ENCODE measurements around the gene ESPL1. TPM values are rescaled to one million over a fixed set of nuclear protein-coding genes. Genes with fewer than 3 reads are reported as not detected.

Gene ESPL1
- polyA plus RNA-seq (2011; rRNA removed) (10.0 and 11.8 TPM in 2 replicates), polyA plus RNA-seq (2017; fragmentation: RNase III; extraction: RNeasy Plus Mini Kit Qiagen cat#74134 plus additional on column Dnase treatment) (15.2 to 16.5 TPM (median 15.5 TPM) in 3 replicates), polyA minus RNA-seq (2011; rRNA and poly(A)+ RNA removed) (21.4 and 25.6 TPM in 2 replicates)
- polyA plus RNA-seq (2012; cell fraction: cytosol; rRNA removed) = 22.4 and 27.6 TPM in 2 replicates
- polyA plus RNA-seq (2012; cell fraction: nucleus; rRNA removed) = 121 and 130 TPM in 2 replicates

DNA sequence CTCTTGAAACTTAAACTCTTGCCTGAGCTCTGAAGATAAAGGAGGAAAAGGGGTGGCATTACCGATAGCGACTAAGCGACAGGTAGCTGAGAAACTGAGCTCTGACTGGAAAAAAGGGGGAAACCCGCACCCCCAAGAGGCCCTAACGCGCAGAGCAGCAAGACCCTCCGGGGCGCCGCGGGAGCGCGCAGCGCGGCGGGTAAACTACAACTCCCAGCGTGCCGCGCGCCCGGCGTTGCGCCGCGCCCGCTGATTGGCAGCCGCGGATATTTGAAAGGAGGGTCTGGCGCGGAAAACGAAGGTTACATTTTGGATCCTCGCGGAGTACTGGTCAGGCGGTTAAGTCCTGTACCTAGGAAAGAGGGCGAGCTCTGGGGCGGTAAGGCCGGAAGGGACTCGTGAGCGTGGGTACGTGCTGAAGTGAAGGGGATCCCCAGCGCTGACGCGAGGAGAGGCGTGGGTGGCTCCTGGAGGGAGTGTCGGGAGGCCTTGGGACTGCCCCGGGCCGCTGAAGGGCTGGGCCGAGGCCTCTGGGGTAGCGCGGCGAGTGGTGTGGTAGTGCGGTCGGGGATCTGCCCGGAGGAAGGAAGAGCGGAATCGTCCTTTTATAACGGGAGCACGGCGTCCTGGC is at the start of gene ESPL1:
Gene ESPL1, plus strand, starts transcription at position 301 of the 631 bp plus-strand sequence. CDS start 468 bp downstream, outside the sequence.
- peak within 1 kb of the TSS; percentile 75 to 90 for H3K27ac ChIP-seq
- DNase-seq (ENCODE audit: low read depth in 1 of 2, low spot score in 1 of 2) (peak; percentile 82 to 92), ATAC-seq (peak; percentile 92 to 94), FAIRE-seq (no peak)
- ChIA-PET POLR2A (interaction anchor here (0.9 to 3.0 kb wide), 5 partner anchors 15 to 53 kb away, joined by 3 to 10 read pairs (median 5); partner anchors contain the start of genes AAAS and PFDN5), CTCF (interaction anchor here (0.6 to 11.8 kb wide), 21 partner anchors 10 to 984 kb away, joined by 3 to 190 read pairs (median 5); partner anchors contain the start of gene AAAS)
- H3K4me3 ChIP-seq = peak within 1 kb of the TSS; percentile 65
- TF ChIP-seq JUN (IDR thresholded peaks at IDR 0.05) (peak in 1 of 2 experiments; percentile 58; a peak in 1 of 5 replicates), PHF8 (IDR thresholded peaks at IDR 0.05; ENCODE audit: borderline replicate concordance, low read depth) (peak; percentile 30; the same call in 1 of the 2 replicates), HDAC2 (IDR thresholded peaks at IDR 0.05) (peak; percentile 62; the same call in 1 of the 2 replicates), SMC3 (IDR thresholded peaks at IDR 0.05) (peak; percentile 44; the same call in 2 of the 3 replicates), RAD21 (conservative IDR thresholded peaks at IDR 0.05 in 1 of 2, IDR thresholded peaks at IDR 0.05 in 1 of 2) (peak; percentile 41 to 47; a peak in 3 of 5 replicates), JUNB (IDR thresholded peaks at IDR 0.05) (no peak), FOSB (CRISPR knock-in tag; IDR thresholded peaks at IDR 0.05) (no peak), RFX5 (IDR thresholded peaks at IDR 0.05) (no peak), KDM5A (IDR thresholded peaks at IDR 0.05) (peak; percentile 51; the same call in 1 of the 2 replicates)
- TF ChIP-seq, protein P1, sequence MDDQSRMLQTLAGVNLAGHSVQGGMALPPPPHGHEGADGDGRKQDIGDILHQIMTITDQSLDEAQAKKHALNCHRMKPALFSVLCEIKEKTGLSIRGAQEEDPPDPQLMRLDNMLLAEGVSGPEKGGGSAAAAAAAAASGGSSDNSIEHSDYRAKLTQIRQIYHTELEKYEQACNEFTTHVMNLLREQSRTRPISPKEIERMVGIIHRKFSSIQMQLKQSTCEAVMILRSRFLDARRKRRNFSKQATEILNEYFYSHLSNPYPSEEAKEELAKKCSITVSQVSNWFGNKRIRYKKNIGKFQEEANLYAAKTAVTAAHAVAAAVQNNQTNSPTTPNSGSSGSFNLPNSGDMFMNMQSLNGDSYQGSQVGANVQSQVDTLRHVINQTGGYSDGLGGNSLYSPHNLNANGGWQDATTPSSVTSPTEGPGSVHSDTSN (IDR thresholded peaks at IDR 0.05) = peak; percentile 51; the same call in 1 of the 2 replicates
- TF ChIP-seq, protein P2, sequence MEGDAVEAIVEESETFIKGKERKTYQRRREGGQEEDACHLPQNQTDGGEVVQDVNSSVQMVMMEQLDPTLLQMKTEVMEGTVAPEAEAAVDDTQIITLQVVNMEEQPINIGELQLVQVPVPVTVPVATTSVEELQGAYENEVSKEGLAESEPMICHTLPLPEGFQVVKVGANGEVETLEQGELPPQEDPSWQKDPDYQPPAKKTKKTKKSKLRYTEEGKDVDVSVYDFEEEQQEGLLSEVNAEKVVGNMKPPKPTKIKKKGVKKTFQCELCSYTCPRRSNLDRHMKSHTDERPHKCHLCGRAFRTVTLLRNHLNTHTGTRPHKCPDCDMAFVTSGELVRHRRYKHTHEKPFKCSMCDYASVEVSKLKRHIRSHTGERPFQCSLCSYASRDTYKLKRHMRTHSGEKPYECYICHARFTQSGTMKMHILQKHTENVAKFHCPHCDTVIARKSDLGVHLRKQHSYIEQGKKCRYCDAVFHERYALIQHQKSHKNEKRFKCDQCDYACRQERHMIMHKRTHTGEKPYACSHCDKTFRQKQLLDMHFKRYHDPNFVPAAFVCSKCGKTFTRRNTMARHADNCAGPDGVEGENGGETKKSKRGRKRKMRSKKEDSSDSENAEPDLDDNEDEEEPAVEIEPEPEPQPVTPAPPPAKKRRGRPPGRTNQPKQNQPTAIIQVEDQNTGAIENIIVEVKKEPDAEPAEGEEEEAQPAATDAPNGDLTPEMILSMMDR (IDR thresholded peaks at IDR 0.05) = peak; percentile 21; the same call in 1 of the 3 replicates
- TF ChIP-seq, protein P3, sequence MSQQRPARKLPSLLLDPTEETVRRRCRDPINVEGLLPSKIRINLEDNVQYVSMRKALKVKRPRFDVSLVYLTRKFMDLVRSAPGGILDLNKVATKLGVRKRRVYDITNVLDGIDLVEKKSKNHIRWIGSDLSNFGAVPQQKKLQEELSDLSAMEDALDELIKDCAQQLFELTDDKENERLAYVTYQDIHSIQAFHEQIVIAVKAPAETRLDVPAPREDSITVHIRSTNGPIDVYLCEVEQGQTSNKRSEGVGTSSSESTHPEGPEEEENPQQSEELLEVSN (IDR thresholded peaks at IDR 0.05; ENCODE audit: borderline replicate concordance, low read depth) = peak; percentile 44; the same call in 1 of the 2 replicates
- TF ChIP-seq, protein P4, sequence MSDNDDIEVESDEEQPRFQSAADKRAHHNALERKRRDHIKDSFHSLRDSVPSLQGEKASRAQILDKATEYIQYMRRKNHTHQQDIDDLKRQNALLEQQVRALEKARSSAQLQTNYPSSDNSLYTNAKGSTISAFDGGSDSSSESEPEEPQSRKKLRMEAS (IDR thresholded peaks at IDR 0.05) = peak; percentile 71
- TF ChIP-seq, protein P5, sequence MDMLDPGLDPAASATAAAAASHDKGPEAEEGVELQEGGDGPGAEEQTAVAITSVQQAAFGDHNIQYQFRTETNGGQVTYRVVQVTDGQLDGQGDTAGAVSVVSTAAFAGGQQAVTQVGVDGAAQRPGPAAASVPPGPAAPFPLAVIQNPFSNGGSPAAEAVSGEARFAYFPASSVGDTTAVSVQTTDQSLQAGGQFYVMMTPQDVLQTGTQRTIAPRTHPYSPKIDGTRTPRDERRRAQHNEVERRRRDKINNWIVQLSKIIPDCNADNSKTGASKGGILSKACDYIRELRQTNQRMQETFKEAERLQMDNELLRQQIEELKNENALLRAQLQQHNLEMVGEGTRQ (IDR thresholded peaks at IDR 0.05) = no peak
- H3K4me2 ChIP-seq = peak within 1 kb of the TSS; percentile 73
- peaks cover 12% of the 10 kb centered on the region for H3K4me1 ChIP-seq
- H3K9me3 ChIP-seq = no peaks in the 10 kb centered on the region
- WGBS (ENCODE audit: missing lambda C conversion rate) = 2% methylated on average over 58 of the region's 58 CpGs

DNA sequence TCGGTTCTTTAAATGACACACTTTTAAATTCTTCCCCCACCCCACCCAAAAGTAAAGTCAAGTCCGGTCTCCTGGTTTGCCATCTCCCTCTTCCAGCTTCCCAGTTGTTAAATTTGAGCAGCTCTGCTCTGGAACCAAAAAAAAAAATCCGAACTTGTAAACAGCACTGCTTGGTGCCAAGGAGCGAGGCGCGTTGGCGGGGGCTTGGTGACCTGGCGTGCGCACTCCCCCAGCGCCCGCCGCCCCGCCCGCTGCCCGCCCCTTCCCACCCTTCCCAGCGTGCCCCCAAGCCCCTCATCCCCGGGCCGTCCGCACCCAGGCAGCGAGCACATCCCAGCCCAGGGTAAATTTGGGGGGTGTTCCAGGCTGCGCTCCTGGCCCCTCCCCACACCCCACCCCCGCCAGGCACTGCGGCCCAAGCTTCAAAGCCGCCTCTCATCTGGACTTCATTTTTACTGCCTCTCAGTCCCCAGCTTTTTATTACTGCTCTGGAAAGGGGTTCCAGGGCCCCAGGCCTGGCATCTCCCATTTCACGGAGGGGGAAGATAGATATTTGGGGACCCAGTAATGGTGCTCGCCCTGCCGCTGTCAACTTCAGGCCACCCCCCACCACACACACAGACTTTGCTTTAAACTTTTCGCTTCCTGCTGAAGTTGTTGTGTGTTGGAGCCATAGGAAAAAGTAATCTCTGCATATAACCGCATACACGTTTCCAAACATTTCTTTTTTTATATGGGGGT is 49.4 kb upstream of the ESPL1 start:
- H3K27ac ChIP-seq = peak overlapping the region; percentile 98
- CTCF ChIA-PET = interaction anchor here (1.2 to 33.2 kb wide), 10 partner anchors 20 to 153 kb away, joined by 3 to 1046 read pairs (median 8); partner anchors contain the start of genes AAAS, ESPL1, MYG1 and PFDN5
- WGBS (ENCODE audit: missing lambda C conversion rate) = 83% methylated on average over 21 of the region's 30 CpGs

More for the DNA sequence above, 49.4 kb upstream of the ESPL1 start:
- TF ChIP-seq HOXA7 (CRISPR knock-in tag; IDR thresholded peaks at IDR 0.05) (no peak), ZC3H11A (IDR thresholded peaks at IDR 0.05) (no peak), HES2 (IDR thresholded peaks at IDR 0.05) (no peak), NFE2L2 (conservative IDR thresholded peaks at IDR 0.05; ENCODE audit: low read length) (no peak), CBX2 (IDR thresholded peaks at IDR 0.05; ENCODE audit: borderline replicate concordance, low read depth) (no peak)
- TF ChIP-seq, protein P6, sequence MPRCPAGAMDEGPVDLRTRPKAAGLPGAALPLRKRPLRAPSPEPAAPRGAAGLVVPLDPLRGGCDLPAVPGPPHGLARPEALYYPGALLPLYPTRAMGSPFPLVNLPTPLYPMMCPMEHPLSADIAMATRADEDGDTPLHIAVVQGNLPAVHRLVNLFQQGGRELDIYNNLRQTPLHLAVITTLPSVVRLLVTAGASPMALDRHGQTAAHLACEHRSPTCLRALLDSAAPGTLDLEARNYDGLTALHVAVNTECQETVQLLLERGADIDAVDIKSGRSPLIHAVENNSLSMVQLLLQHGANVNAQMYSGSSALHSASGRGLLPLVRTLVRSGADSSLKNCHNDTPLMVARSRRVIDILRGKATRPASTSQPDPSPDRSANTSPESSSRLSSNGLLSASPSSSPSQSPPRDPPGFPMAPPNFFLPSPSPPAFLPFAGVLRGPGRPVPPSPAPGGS (IDR thresholded peaks at IDR 0.05) = no peak
- TF ChIP-seq, protein P7, sequence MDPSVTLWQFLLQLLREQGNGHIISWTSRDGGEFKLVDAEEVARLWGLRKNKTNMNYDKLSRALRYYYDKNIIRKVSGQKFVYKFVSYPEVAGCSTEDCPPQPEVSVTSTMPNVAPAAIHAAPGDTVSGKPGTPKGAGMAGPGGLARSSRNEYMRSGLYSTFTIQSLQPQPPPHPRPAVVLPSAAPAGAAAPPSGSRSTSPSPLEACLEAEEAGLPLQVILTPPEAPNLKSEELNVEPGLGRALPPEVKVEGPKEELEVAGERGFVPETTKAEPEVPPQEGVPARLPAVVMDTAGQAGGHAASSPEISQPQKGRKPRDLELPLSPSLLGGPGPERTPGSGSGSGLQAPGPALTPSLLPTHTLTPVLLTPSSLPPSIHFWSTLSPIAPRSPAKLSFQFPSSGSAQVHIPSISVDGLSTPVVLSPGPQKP (IDR thresholded peaks at IDR 0.05; ENCODE audit: low read depth, low read length) = no peak
- Histone ChIP-seq H3K4me2 (peak overlapping the region; percentile 97), H3K9me3 (no peaks in the 10 kb centered on the region), H3K4me3 (peak overlapping the region; percentile 61), H3K4me1 (peaks cover 49% of the 10 kb centered on the region)
- no peak for DNase-seq (ENCODE audit: low read depth in 1 of 2, low spot score in 1 of 2)
- POLR2A ChIA-PET = interaction anchor here (0.8 to 1.6 kb wide), 2 partner anchors 77 to 103 kb away, joined by 5 to 6 read pairs; partner anchors contain the start of genes AAAS and PFDN5
- FAIRE-seq = no peak
- ATAC-seq = no peak
